ENCODE results near the gene ADORA1. TPM values are rescaled to one million over a fixed set of nuclear protein-coding genes. Genes with fewer than 3 reads are reported as not detected.

Gene ADORA1
- total and polyA plus RNA-seq, 2 of the 13 experiments (the other 11 are each of a cell fraction or from before 2014, with no cell fraction given): 0.11 TPM; not detected in 1

- peak; percentile 77 for FAIRE-seq
- Histone ChIP-seq H3K27me3 (ENCODE audit: control insufficient read depth in 1 of 2, insufficient read depth in 2 of 2, low read length in 2 of 2) (peaks cover 7 to 30% of the 10 kb centered on the region in 2 experiments; a peak in 4 of 5 replicates), H3K4me3 (replicated peaks in 1 of 3; ENCODE audit: insufficient read depth in 1 of 3, low read depth in 2 of 3, low read length in 3 of 3) (no peak overlapping the region), H3K36me3 (replicated peaks in 1 of 2; ENCODE audit: control insufficient read depth in 1 of 2, insufficient read depth in 2 of 2, low read length in 2 of 2) (no peaks in the 10 kb centered on the region), H3K9ac (ENCODE audit: insufficient read depth, low read depth, low read length) (no peak overlapping the region), H3K9me3 (ENCODE audit: low read length) (no peaks in the 10 kb centered on the region), H3K4me2 (ENCODE audit: low read depth, low read length) (no peak overlapping the region), H3K27ac (ENCODE audit: extremely low read length, insufficient read depth, low read length) (no peak overlapping the region), H2AFZ (ENCODE audit: low read length) (no peak overlapping the region), H3K4me1 (ENCODE audit: insufficient read depth, low read length) (peaks cover 23% of the 10 kb centered on the region; the same call in 1 of the 2 replicates), H4K20me1 (ENCODE audit: insufficient read depth, low read length) (no peaks in the 10 kb centered on the region), H3K79me2 (ENCODE audit: insufficient read depth, low read length) (no peaks in the 10 kb centered on the region)
- 7% methylated on average over 7 of the region's 8 CpGs for WGBS (ENCODE audit: low lambda C conversion rate)
- no peak for DNase-seq (ENCODE audit: low spot score)
- in situ Hi-C loops (cut with HindIII; ENCODE audit: extremely low pct_ligation_motif_present, low pct_unique_long_range_greater_than_20kb) (no loop called here), intact Hi-C loops (cut with micrococcal nuclease; ENCODE audit: unreplicated experiment) (no loop called here)
- POLR2A ChIA-PET: no interaction called here
- BruUV-seq (replicated peaks): no TSS peak
- CTCF ChIA-PET (ENCODE audit: low intra/inter-chr PET ratio, low total read pairs): no interaction called here
- no peak for ATAC-seq
- peak; percentile 46; the same call in 1 of the 2 replicates for TF ChIP-seq ZNF263 (CRISPR knock-in tag; IDR thresholded peaks at IDR 0.05)
- no peak for TF ChIP-seq ZNF703 (CRISPR knock-in tag; IDR thresholded peaks at IDR 0.05; ENCODE audit: borderline replicate concordance)
Observed at GRCh38 chr1:203126151-203126865, 1.2 kb upstream of the ADORA1 start.

GRCh38 chr1:203126866-203127665 is 460 bp upstream of the ADORA1 start:
- no peak overlapping the region for H3K27ac ChIP-seq (ENCODE audit: extremely low read length, insufficient read depth, low read length)
- no peaks in the 10 kb centered on the region for H3K79me2 ChIP-seq (ENCODE audit: insufficient read depth, low read length)
- in situ Hi-C loops (cut with HindIII; ENCODE audit: extremely low pct_ligation_motif_present, low pct_unique_long_range_greater_than_20kb): no loop called here
- WGBS (ENCODE audit: low lambda C conversion rate): 41% methylated on average over 11 of the region's 12 CpGs
- ATAC-seq (no peak), DNase-seq (ENCODE audit: low spot score) (no peak), FAIRE-seq (no peak)
- no peak overlapping the region for H3K4me3 ChIP-seq (replicated peaks in 1 of 3; ENCODE audit: insufficient read depth in 1 of 3, low read depth in 2 of 3, low read length in 3 of 3)
- peaks cover 8 to 30% of the 10 kb centered on the region in 2 experiments; a peak in 4 of 5 replicates for H3K27me3 ChIP-seq (ENCODE audit: control insufficient read depth in 1 of 2, insufficient read depth in 2 of 2, low read length in 2 of 2)
- intact Hi-C loops (cut with micrococcal nuclease; ENCODE audit: unreplicated experiment): no loop called here
- H3K36me3 ChIP-seq (replicated peaks in 1 of 2; ENCODE audit: control insufficient read depth in 1 of 2, insufficient read depth in 2 of 2, low read length in 2 of 2): no peaks in the 10 kb centered on the region
- no TSS peak for BruUV-seq (replicated peaks)
- no peaks in the 10 kb centered on the region for H3K9me3 ChIP-seq (ENCODE audit: low read length)
- no peaks in the 10 kb centered on the region for H4K20me1 ChIP-seq (ENCODE audit: insufficient read depth, low read length)
- ChIA-PET POLR2A (no interaction called here), CTCF (ENCODE audit: low intra/inter-chr PET ratio, low total read pairs) (no interaction called here)
- H3K4me1 ChIP-seq (ENCODE audit: insufficient read depth, low read length): peaks cover 23% of the 10 kb centered on the region; the same call in 1 of the 2 replicates
- no peak overlapping the region for H3K4me2 ChIP-seq (ENCODE audit: low read depth, low read length)
- H3K9ac ChIP-seq (ENCODE audit: insufficient read depth, low read depth, low read length): no peak overlapping the region
- H2AFZ ChIP-seq (ENCODE audit: low read length): no peak overlapping the region
- no peak for TF ChIP-seq ZNF704 (CRISPR knock-in tag; IDR thresholded peaks at IDR 0.05; ENCODE audit: borderline replicate concordance)
- TF ChIP-seq MAZ (IDR thresholded peaks at IDR 0.05; ENCODE audit: borderline replicate concordance, low read depth, low read length): no peak
- TF ChIP-seq MAZ (CRISPR knock-in tag; IDR thresholded peaks at IDR 0.05; ENCODE audit: low read depth): no peak
- TF ChIP-seq MLLT10 (CRISPR knock-in tag; IDR thresholded peaks at IDR 0.05): no peak
- no peak for TF ChIP-seq ZZZ3 (CRISPR knock-in tag; IDR thresholded peaks at IDR 0.05; ENCODE audit: borderline replicate concordance)
- no peak for TF ChIP-seq CSRNP1 (CRISPR knock-in tag; IDR thresholded peaks at IDR 0.05)
- TF ChIP-seq NPAS2 (CRISPR knock-in tag; IDR thresholded peaks at IDR 0.05; ENCODE audit: borderline replicate concordance): no peak
- no peak for TF ChIP-seq ZNF124 (CRISPR knock-in tag; IDR thresholded peaks at IDR 0.05)
- no peak for TF ChIP-seq ZNF557 (CRISPR knock-in tag; IDR thresholded peaks at IDR 0.05)
- no peak for TF ChIP-seq CBX5 (CRISPR knock-in tag; IDR thresholded peaks at IDR 0.05; ENCODE audit: borderline replicate concordance)
- no peak for TF ChIP-seq JUN (CRISPR knock-in tag; IDR thresholded peaks at IDR 0.05)
- no peak for TF ChIP-seq FOSL1 (CRISPR knock-in tag; IDR thresholded peaks at IDR 0.05; ENCODE audit: borderline replicate concordance)

Data from HepG2 (cell line).